Stimulated activated CD4-positive, alpha-beta T cell treated with anti-CD3 and anti-CD28 coated beads, Interleukin-1b, Interleukin-23, amount 100 ng/mL, for 1 hour (primary cell): Measurements from ENCODE around the gene SLC35G6.

Source experiments
- DNase-seq, 2 donors: peaks; one replicate each; pipeline ENCODE4 v3.0.0-alpha.2; 2020; ENCODE audit warnings: low read depth in 2 of 2

Gene SLC35G6

GRCh38 chr17:7502171-7502847 lies 21.1 kb downstream of the SLC35G6 start:
- no peak for DNase-seq

- DNase-seq: no peak
These were observed 21.7 kb downstream of the SLC35G6 start for GRCh38 chr17:7502987-7503386.

GRCh38 chr17:7503521-7503920 lies 22.3 kb downstream of the SLC35G6 start:
- DNase-seq: no peak

GRCh38 chr17:7508145-7508544 lies 26.9 kb downstream of the SLC35G6 start:
- DNase-seq: no peak

- no peak for DNase-seq
These were observed 27.6 kb downstream of the SLC35G6 start for GRCh38 chr17:7508846-7509245.

- DNase-seq: no peak
These were observed 28.7 kb downstream of the SLC35G6 start for GRCh38 chr17:7509937-7510336.

GRCh38 chr17:7511108-7511507 lies 29.9 kb downstream of the SLC35G6 start:
- DNase-seq: no peak

- DNase-seq: no peak
These were observed 30.9 kb downstream of the SLC35G6 start for GRCh38 chr17:7512105-7512504.

GRCh38 chr17:7512824-7513540 lies 31.7 kb downstream of the SLC35G6 start:
- no peak for DNase-seq

GRCh38 chr17:7513850-7514419 lies 32.7 kb downstream of the SLC35G6 start:
- DNase-seq: no peak

- DNase-seq: no peak
These were observed 34.8 kb downstream of the SLC35G6 start for GRCh38 chr17:7515911-7516610.

- DNase-seq: peak in 1 of 2 donors; percentile 21
These were observed 41.8 kb downstream of the SLC35G6 start for GRCh38 chr17:7523033-7523432.

- no peak for DNase-seq
These were observed 47.6 kb downstream of the SLC35G6 start for GRCh38 chr17:7528842-7529241.

GRCh38 chr17:7530023-7530900 lies 49.0 kb downstream of the SLC35G6 start:
- no peak for DNase-seq
